Peyer's patch (tissue), 4 donors: ENCODE results near the gene TTC9.

Experiments
- POLR2A ChIP-seq, 2 donors: fragments of 450-650 bp; IDR thresholded peaks; one replicate each; pipeline ENCODE4 v1.5.1; 2017; ENCODE audit warnings: antibody characterized with exemption in 2 of 2, mild to moderate bottlenecking in 2 of 2, moderate library complexity in 2 of 2
- TF ChIP-seq, protein P1 (sequence below), 6 experiments: fragments of 450-650 bp in 4 of 6; fragments of 200-600 bp in 2 of 6; sonication (generic) in 1 of 6; IDR thresholded peaks; one replicate each; pipeline ENCODE4 v1.5.1; 2017 to 2019; ENCODE audit warnings: antibody characterized with exemption in 6 of 6, mild to moderate bottlenecking in 3 of 6, moderate library complexity in 1 of 6

DNA sequence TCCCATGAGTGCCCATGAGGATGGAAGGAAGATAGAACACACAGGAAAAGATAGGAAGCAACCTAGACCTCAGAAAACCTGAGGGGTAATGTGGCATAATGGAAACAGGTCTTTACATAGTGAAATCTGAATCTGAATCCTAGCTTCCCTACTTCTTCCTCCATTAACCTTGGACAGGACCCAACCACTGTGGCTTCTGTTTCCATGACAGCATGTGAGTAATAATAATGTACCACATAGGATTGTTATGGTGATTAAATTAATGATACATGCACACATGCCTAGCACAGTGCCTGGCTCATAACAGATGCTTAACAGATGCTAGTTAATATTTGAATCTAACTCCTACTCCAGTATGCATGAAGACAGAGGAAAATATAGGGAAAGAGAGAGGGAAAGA lies 11.2 kb downstream of the TTC9 start:
- TF ChIP-seq, protein P1, sequence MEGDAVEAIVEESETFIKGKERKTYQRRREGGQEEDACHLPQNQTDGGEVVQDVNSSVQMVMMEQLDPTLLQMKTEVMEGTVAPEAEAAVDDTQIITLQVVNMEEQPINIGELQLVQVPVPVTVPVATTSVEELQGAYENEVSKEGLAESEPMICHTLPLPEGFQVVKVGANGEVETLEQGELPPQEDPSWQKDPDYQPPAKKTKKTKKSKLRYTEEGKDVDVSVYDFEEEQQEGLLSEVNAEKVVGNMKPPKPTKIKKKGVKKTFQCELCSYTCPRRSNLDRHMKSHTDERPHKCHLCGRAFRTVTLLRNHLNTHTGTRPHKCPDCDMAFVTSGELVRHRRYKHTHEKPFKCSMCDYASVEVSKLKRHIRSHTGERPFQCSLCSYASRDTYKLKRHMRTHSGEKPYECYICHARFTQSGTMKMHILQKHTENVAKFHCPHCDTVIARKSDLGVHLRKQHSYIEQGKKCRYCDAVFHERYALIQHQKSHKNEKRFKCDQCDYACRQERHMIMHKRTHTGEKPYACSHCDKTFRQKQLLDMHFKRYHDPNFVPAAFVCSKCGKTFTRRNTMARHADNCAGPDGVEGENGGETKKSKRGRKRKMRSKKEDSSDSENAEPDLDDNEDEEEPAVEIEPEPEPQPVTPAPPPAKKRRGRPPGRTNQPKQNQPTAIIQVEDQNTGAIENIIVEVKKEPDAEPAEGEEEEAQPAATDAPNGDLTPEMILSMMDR (IDR thresholded peaks at IDR 0.05), result no peak
- TF ChIP-seq POLR2A (IDR thresholded peaks at IDR 0.05), result no peak
